ENCODE measurements around the gene TANGO6.
A peak's percentile ranks its signal among the peaks of the same experiment; 100 is the strongest.

Gene TANGO6

DNA sequence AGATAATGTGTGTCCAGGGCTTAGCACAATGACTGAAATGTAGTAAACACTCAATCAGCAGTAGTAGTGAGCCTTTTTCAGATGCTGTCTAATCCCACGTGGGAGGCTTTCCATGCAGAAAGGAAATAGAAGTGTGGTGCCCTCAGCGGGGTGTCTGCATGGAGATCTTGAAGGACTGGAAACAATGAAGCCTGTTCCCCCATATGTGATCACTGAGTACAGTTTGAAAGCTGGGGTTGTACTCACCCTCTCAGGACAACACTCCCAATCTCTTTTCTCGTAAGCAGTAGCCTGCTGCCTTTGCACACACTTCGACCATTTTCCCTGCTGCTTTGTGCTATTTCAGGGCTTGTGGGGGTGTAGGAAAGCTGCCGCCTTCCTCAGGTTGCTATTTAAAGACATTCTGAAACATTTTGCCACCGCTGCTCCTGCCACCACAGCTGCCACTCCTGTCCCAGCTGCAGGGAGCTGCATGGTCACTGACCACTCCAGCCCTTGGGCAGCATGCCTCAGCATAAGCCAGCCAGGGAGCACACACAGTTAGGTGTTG is 221.5 kb downstream of the TANGO6 start:
- Histone ChIP-seq H3K27ac (ENCODE audit: low read length) (no peak overlapping the region), H3K36me3 (ENCODE audit: insufficient read depth, low read length) (no peaks in the 10 kb centered on the region; the same call in 1 of the 2 replicates), H3K79me2 (ENCODE audit: insufficient read depth, low read length) (no peaks in the 10 kb centered on the region), H3K4me3 (ENCODE audit: low read depth in 1 of 2, low read length in 2 of 2) (no peak overlapping the region), H3K9ac (ENCODE audit: low read depth, low read length) (no peak overlapping the region), H2AFZ (ENCODE audit: low read depth, low read length) (no peak overlapping the region), H3K4me2 (ENCODE audit: insufficient read depth, low read length) (no peak overlapping the region), H3K4me1 (ENCODE audit: insufficient read depth, low read length) (no peaks in the 10 kb centered on the region), H3K27me3 (ENCODE audit: insufficient read depth, low read length, poor library complexity) (no peaks in the 10 kb centered on the region), H3K9me3 (ENCODE audit: insufficient read depth, low read length, severe bottlenecking) (no peaks in the 10 kb centered on the region), H4K20me1 (ENCODE audit: insufficient read depth, low read length) (no peaks in the 10 kb centered on the region)
- no peak for ATAC-seq (ENCODE audit: insufficient read depth, low read depth)
- DNase-seq = no peak
- TF ChIP-seq, protein P1, sequence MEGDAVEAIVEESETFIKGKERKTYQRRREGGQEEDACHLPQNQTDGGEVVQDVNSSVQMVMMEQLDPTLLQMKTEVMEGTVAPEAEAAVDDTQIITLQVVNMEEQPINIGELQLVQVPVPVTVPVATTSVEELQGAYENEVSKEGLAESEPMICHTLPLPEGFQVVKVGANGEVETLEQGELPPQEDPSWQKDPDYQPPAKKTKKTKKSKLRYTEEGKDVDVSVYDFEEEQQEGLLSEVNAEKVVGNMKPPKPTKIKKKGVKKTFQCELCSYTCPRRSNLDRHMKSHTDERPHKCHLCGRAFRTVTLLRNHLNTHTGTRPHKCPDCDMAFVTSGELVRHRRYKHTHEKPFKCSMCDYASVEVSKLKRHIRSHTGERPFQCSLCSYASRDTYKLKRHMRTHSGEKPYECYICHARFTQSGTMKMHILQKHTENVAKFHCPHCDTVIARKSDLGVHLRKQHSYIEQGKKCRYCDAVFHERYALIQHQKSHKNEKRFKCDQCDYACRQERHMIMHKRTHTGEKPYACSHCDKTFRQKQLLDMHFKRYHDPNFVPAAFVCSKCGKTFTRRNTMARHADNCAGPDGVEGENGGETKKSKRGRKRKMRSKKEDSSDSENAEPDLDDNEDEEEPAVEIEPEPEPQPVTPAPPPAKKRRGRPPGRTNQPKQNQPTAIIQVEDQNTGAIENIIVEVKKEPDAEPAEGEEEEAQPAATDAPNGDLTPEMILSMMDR (IDR thresholded peaks at IDR 0.05; ENCODE audit: borderline replicate concordance, extremely low read depth, low read length, poor library complexity, severe bottlenecking) = no peak
- TF ChIP-seq EZH2 (IDR thresholded peaks at IDR 0.05; ENCODE audit: borderline replicate concordance, low read depth, low read length, severe bottlenecking) = no peak

DNA sequence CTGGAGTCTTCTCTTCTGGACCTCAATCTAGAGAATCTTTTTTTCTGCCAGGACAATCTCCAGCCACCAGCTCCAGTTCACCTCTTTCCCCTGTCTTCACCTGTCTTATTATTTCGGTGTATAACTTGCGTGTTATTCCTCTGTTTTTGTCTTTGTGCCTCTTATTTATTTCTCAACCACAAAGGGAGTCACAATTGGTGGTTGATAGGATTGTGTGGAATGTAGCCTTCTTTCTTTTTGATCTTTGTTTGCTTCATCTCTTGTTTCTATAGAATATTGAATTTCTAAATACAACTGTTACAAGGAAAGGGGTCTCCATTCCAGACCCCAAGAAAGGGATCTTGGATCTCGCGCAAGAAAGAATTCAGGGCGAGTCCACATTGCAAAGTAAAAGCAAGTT is 226.2 kb downstream of the TANGO6 start:
- Histone ChIP-seq H4K20me1 (ENCODE audit: insufficient read depth, low read length) (0 out of 2 replicates have a peak, but pooled peaks cover 4% of the 10 kb centered on the region), H3K36me3 (ENCODE audit: insufficient read depth, low read length) (no peaks in the 10 kb centered on the region), H3K9me3 (ENCODE audit: insufficient read depth, low read length, severe bottlenecking) (no peaks in the 10 kb centered on the region), H3K79me2 (ENCODE audit: insufficient read depth, low read length) (no peaks in the 10 kb centered on the region), H3K4me1 (ENCODE audit: insufficient read depth, low read length) (peaks cover 31% of the 10 kb centered on the region), H3K4me2 (ENCODE audit: insufficient read depth, low read length) (no peak overlapping the region), H2AFZ (ENCODE audit: low read depth, low read length) (no peak overlapping the region), H3K9ac (ENCODE audit: low read depth, low read length) (no peak overlapping the region), H3K4me3 (ENCODE audit: low read depth in 1 of 2, low read length in 2 of 2) (no peak overlapping the region), H3K27ac (ENCODE audit: low read length) (no peak overlapping the region), H3K27me3 (ENCODE audit: insufficient read depth, low read length, poor library complexity) (no peaks in the 10 kb centered on the region)
- ATAC-seq (ENCODE audit: insufficient read depth, low read depth) (no peak), DNase-seq (no peak)
- TF ChIP-seq, protein P1 (IDR thresholded peaks at IDR 0.05; ENCODE audit: borderline replicate concordance, extremely low read depth, low read length, poor library complexity, severe bottlenecking) = no peak
- TF ChIP-seq EZH2 (IDR thresholded peaks at IDR 0.05; ENCODE audit: borderline replicate concordance, low read depth, low read length, severe bottlenecking) = no peak

DNA sequence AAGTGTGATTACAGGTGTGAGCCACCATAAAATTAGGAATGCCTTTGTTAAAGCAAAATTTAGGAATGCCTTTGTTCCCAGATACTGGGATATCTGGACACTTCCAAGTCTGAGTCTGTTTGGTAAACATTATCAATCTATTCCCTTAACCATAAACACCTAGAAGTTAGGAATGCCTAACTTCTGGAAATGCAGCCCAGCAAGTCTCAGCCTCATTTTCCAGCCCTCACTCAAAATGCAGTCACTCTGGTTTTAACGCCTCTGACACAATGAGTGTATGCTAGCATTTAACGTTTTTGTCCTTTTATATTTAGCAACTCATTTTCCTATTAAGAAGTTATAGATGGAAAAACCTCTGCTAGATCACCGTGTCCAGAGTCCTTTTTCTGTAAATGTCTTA is 227.7 kb downstream of the TANGO6 start:
- H3K9ac ChIP-seq (ENCODE audit: low read depth, low read length) = no peak overlapping the region
- H3K4me1 ChIP-seq (ENCODE audit: insufficient read depth, low read length) = peaks cover 31% of the 10 kb centered on the region
- H3K4me2 ChIP-seq (ENCODE audit: insufficient read depth, low read length) = peak overlapping the region; percentile 57; the same call in 1 of the 2 replicates
- DNase-seq (no peak), ATAC-seq (ENCODE audit: insufficient read depth, low read depth) (no peak)
- H3K36me3 ChIP-seq (ENCODE audit: insufficient read depth, low read length) = no peaks in the 10 kb centered on the region
- TF ChIP-seq, protein P1 (IDR thresholded peaks at IDR 0.05; ENCODE audit: borderline replicate concordance, extremely low read depth, low read length, poor library complexity, severe bottlenecking) = no peak
- no peak for TF ChIP-seq EZH2 (IDR thresholded peaks at IDR 0.05; ENCODE audit: borderline replicate concordance, low read depth, low read length, severe bottlenecking)
- H4K20me1 ChIP-seq (ENCODE audit: insufficient read depth, low read length) = 0 out of 2 replicates have a peak, but pooled peaks cover 4% of the 10 kb centered on the region
- no peak overlapping the region for H2AFZ ChIP-seq (ENCODE audit: low read depth, low read length)
- H3K79me2 ChIP-seq (ENCODE audit: insufficient read depth, low read length) = no peaks in the 10 kb centered on the region
- peak overlapping the region; percentile 13 for H3K27ac ChIP-seq (ENCODE audit: low read length)
- no peaks in the 10 kb centered on the region for H3K27me3 ChIP-seq (ENCODE audit: insufficient read depth, low read length, poor library complexity)
- H3K4me3 ChIP-seq (ENCODE audit: low read depth in 1 of 2, low read length in 2 of 2) = no peak overlapping the region
- H3K9me3 ChIP-seq (ENCODE audit: insufficient read depth, low read length, severe bottlenecking) = no peaks in the 10 kb centered on the region

All from DND-41 (cell line).